ENCODE data around the gene ST6GALNAC3.

The ST6GALNAC3 gene

DNA sequence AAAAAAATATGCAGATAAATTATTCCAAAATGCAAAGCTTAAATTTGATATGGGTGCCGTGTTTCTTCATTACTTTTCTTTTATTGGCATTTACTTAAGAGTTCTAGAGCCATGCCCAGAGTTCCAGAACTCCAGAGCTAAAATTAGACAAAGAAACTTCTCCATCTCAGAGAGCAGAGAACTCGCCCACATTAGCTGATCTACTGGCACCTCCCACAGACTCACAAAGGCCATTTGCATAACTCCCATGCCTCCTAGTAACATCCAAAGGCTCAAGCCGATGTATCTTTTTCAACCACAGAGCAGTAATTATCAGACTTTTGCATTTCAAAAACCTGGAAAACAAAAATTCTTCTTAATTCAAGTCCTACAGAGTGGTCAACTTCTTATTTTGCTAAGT is 468.9 kb downstream of the ST6GALNAC3 start:
- TF ChIP-seq, protein P1, sequence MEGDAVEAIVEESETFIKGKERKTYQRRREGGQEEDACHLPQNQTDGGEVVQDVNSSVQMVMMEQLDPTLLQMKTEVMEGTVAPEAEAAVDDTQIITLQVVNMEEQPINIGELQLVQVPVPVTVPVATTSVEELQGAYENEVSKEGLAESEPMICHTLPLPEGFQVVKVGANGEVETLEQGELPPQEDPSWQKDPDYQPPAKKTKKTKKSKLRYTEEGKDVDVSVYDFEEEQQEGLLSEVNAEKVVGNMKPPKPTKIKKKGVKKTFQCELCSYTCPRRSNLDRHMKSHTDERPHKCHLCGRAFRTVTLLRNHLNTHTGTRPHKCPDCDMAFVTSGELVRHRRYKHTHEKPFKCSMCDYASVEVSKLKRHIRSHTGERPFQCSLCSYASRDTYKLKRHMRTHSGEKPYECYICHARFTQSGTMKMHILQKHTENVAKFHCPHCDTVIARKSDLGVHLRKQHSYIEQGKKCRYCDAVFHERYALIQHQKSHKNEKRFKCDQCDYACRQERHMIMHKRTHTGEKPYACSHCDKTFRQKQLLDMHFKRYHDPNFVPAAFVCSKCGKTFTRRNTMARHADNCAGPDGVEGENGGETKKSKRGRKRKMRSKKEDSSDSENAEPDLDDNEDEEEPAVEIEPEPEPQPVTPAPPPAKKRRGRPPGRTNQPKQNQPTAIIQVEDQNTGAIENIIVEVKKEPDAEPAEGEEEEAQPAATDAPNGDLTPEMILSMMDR (IDR thresholded peaks at IDR 0.05; ENCODE audit: low read depth, low read length): no peak
- no peak for TF ChIP-seq EZH2phosphoT487 (IDR thresholded peaks at IDR 0.05; ENCODE audit: low read depth)
- Histone ChIP-seq H3K4me1 (ENCODE audit: low read length) (no peaks in the 10 kb centered on the region), H2AFZ (ENCODE audit: low read depth, low read length) (no peak overlapping the region), H3K4me2 (ENCODE audit: low read length) (no peak overlapping the region), H3K4me3 (ENCODE audit: low read length) (no peak overlapping the region), H3K36me3 (replicated peaks; ENCODE audit: low read depth, low read length) (no peaks in the 10 kb centered on the region), H3K9me3 (ENCODE audit: insufficient read depth, low read length) (no peaks in the 10 kb centered on the region), H4K20me1 (ENCODE audit: insufficient read depth, low read length) (no peaks in the 10 kb centered on the region), H3K27me3 (ENCODE audit: low read depth, low read length) (no peaks in the 10 kb centered on the region), H3K79me2 (ENCODE audit: low read length) (no peaks in the 10 kb centered on the region), H3K27ac (ENCODE audit: low read length) (no peak overlapping the region), H3K9ac (ENCODE audit: low read length) (no peak overlapping the region)

DNA sequence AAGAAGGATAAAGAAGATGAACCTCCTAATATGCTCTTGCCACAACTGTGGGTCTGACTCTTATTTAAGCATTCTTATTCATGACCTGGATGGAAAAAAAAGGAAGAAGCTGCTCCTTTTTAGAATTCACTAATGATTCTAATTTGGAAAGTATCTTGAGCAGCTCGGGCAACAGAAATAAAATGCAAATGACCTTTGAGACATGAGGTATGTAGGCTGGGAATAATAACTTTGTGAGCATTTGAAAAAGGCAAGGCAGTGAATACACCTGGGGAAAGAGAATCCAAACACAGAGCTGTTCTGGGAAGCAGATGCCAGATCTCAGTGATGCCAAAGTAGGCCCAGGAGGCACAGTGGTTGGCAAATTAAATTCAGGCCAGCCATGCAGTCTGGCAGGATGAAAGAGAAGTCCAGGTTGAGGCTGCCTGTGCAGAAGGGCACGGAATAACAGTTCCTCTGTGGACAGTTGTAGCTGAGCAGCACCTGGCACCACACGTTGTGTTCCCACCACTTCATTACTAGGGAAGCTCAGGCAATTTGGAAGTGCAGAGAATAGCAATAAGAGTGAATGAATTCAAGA is 471.9 kb downstream of the ST6GALNAC3 start:
- Histone ChIP-seq H2AFZ (ENCODE audit: low read depth, low read length) (no peak overlapping the region), H3K4me3 (ENCODE audit: low read length) (no peak overlapping the region), H3K9me3 (ENCODE audit: insufficient read depth, low read length) (no peaks in the 10 kb centered on the region), H3K36me3 (replicated peaks; ENCODE audit: low read depth, low read length) (no peaks in the 10 kb centered on the region), H3K4me1 (ENCODE audit: low read length) (no peaks in the 10 kb centered on the region), H3K9ac (ENCODE audit: low read length) (no peak overlapping the region), H3K27ac (ENCODE audit: low read length) (no peak overlapping the region), H3K79me2 (ENCODE audit: low read length) (no peaks in the 10 kb centered on the region), H4K20me1 (ENCODE audit: insufficient read depth, low read length) (no peaks in the 10 kb centered on the region), H3K4me2 (ENCODE audit: low read length) (no peak overlapping the region), H3K27me3 (ENCODE audit: low read depth, low read length) (no peaks in the 10 kb centered on the region)
- TF ChIP-seq, protein P1 (IDR thresholded peaks at IDR 0.05; ENCODE audit: low read depth, low read length): no peak
- TF ChIP-seq EZH2phosphoT487 (IDR thresholded peaks at IDR 0.05; ENCODE audit: low read depth): no peak

DNA sequence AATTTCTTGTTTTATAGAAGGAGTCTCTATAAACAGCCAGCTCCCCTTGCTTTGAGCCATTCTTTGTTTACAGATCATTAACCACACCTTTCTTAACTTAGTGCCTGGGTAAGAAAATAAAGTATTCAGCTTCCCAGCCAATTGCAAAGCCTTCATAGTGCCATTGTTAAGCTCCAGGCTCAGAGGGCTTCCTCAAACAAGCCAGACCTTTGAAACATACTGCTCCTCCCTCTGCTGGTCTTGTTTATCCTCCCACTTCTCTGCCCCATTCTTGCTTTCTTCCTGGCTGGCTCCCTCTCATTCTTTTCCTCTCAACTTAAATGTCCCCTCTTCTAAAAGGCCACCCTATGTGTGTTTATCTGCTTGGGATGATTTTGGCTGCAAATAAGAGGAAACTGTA is 473.4 kb downstream of the ST6GALNAC3 start:
- Histone ChIP-seq H3K36me3 (replicated peaks; ENCODE audit: low read depth, low read length) (no peaks in the 10 kb centered on the region), H3K9ac (ENCODE audit: low read length) (no peak overlapping the region), H2AFZ (ENCODE audit: low read depth, low read length) (no peak overlapping the region), H3K4me3 (ENCODE audit: low read length) (no peak overlapping the region), H3K79me2 (ENCODE audit: low read length) (no peaks in the 10 kb centered on the region), H3K27me3 (ENCODE audit: low read depth, low read length) (no peaks in the 10 kb centered on the region), H3K9me3 (ENCODE audit: insufficient read depth, low read length) (no peaks in the 10 kb centered on the region), H3K27ac (ENCODE audit: low read length) (no peak overlapping the region), H4K20me1 (ENCODE audit: insufficient read depth, low read length) (no peaks in the 10 kb centered on the region), H3K4me1 (ENCODE audit: low read length) (no peaks in the 10 kb centered on the region), H3K4me2 (ENCODE audit: low read length) (no peak overlapping the region)
- TF ChIP-seq, protein P1 (IDR thresholded peaks at IDR 0.05; ENCODE audit: low read depth, low read length): no peak
- TF ChIP-seq EZH2phosphoT487 (IDR thresholded peaks at IDR 0.05; ENCODE audit: low read depth): no peak

DNA sequence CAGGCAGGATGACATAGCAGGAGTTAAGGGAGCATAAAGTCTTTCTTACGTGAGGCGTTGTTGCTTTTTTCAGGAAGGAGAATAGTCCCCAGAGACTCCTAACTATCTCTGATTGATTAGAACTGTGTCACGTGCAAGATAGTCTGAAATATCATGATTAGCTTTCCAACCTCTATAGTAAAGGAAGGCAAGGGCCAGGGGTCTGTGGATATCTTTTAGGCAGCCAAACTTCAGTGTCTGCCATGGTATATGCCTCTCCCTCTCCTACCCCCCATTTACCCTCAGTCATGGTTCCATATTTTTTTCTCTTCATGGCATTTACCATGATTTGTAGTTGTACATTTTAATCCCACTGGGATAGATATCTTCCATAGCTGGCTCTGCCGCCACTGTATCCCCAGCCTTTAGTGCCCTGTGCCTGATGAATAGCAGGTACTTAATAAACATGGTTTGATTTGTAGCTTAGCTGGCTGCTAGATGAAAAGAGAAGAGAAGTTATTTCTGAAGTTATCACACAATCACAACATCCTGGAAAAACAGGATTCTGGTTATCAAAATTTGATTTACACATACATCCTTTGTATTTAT is 474.1 kb downstream of the ST6GALNAC3 start:
- Histone ChIP-seq H3K27me3 (ENCODE audit: low read depth, low read length) (no peaks in the 10 kb centered on the region), H3K79me2 (ENCODE audit: low read length) (no peaks in the 10 kb centered on the region), H3K27ac (ENCODE audit: low read length) (no peak overlapping the region), H3K9me3 (ENCODE audit: insufficient read depth, low read length) (no peaks in the 10 kb centered on the region), H2AFZ (ENCODE audit: low read depth, low read length) (no peak overlapping the region), H3K9ac (ENCODE audit: low read length) (no peak overlapping the region), H3K4me2 (ENCODE audit: low read length) (no peak overlapping the region), H3K36me3 (replicated peaks; ENCODE audit: low read depth, low read length) (no peaks in the 10 kb centered on the region), H3K4me1 (ENCODE audit: low read length) (no peaks in the 10 kb centered on the region), H4K20me1 (ENCODE audit: insufficient read depth, low read length) (no peaks in the 10 kb centered on the region), H3K4me3 (ENCODE audit: low read length) (no peak overlapping the region)
- TF ChIP-seq, protein P1 (IDR thresholded peaks at IDR 0.05; ENCODE audit: low read depth, low read length): no peak
- no peak for TF ChIP-seq EZH2phosphoT487 (IDR thresholded peaks at IDR 0.05; ENCODE audit: low read depth)
